ENCODE results near the gene EPHB3. TPM values are rescaled to one million over a fixed set of nuclear protein-coding genes. Genes with fewer than 3 reads are reported as not detected.

The EPHB3 gene
- total and polyA plus RNA-seq, 4 donors: 0.14 to 1.8 (median 0.67) TPM

GRCh38 chr3:184526088-184526433 lies 35.5 kb upstream of the EPHB3 start:
- no peak for TF ChIP-seq FOXA2 (IDR thresholded peaks at IDR 0.05)
- no peak for TF ChIP-seq HNF4G (IDR thresholded peaks at IDR 0.05)
- no peak for TF ChIP-seq REST (IDR thresholded peaks at IDR 0.05)
- TF ChIP-seq ZBTB33 (IDR thresholded peaks at IDR 0.05): no peak
- no peak for TF ChIP-seq RAD21 (IDR thresholded peaks at IDR 0.05)
- no peak for TF ChIP-seq CTCF (IDR thresholded peaks at IDR 0.05; ENCODE audit: low read depth, low read length, missing input control)
- TF ChIP-seq FOXA1 (IDR thresholded peaks at IDR 0.05): no peak
- H3K27ac ChIP-seq (ENCODE audit: low read depth in 1 of 2, low read length in 2 of 2): no peak overlapping the region
- no peak overlapping the region for H3K9ac ChIP-seq (ENCODE audit: low read depth in 1 of 2, low read length in 2 of 2)
- H3K9me3 ChIP-seq (ENCODE audit: control insufficient read depth in 4 of 4, low read length in 3 of 4): no peaks in the 10 kb centered on the region
- H3K4me1 ChIP-seq (ENCODE audit: control insufficient read depth in 4 of 4, insufficient read depth in 4 of 4, low read length in 3 of 4): peaks cover 3 to 15% (median 7%) of the 10 kb centered on the region in 4 donors
- 18% methylated on average over 12 of the region's 12 CpGs for WGBS
- H3K27me3 ChIP-seq (ENCODE audit: control insufficient read depth in 4 of 4, insufficient read depth in 4 of 4, low read length in 3 of 4): peaks cover 0 to 4% (median 0%) of the 10 kb centered on the region in 4 donors
- no peaks in the 10 kb centered on the region for H3K36me3 ChIP-seq (ENCODE audit: control insufficient read depth in 4 of 4, insufficient read depth in 3 of 4, low read depth in 1 of 4, low read length in 3 of 4)
- no peak for DNase-seq (ENCODE audit: low spot score)
- peak overlapping the region in 1 of 3 donors; percentile 54 for H3K4me3 ChIP-seq (ENCODE audit: low read depth in 1 of 3, low read length in 3 of 3)

- Histone ChIP-seq H3K9ac (ENCODE audit: low read depth in 1 of 2, low read length in 2 of 2) (no peak overlapping the region), H3K27me3 (ENCODE audit: control insufficient read depth in 4 of 4, insufficient read depth in 4 of 4, low read length in 3 of 4) (peaks cover 0 to 10% (median 1%) of the 10 kb centered on the region in 4 donors), H3K36me3 (ENCODE audit: control insufficient read depth in 4 of 4, insufficient read depth in 3 of 4, low read depth in 1 of 4, low read length in 3 of 4) (no peaks in the 10 kb centered on the region), H3K9me3 (ENCODE audit: control insufficient read depth in 4 of 4, low read length in 3 of 4) (no peaks in the 10 kb centered on the region), H3K27ac (ENCODE audit: low read depth in 1 of 2, low read length in 2 of 2) (no peak overlapping the region), H3K4me1 (ENCODE audit: control insufficient read depth in 4 of 4, insufficient read depth in 4 of 4, low read length in 3 of 4) (no peaks in the 10 kb centered on the region), H3K4me3 (ENCODE audit: low read depth in 1 of 3, low read length in 3 of 3) (no peak overlapping the region)
- no peak for DNase-seq (ENCODE audit: low spot score)
- no peak for TF ChIP-seq NR2F2 (IDR thresholded peaks at IDR 0.05)
- 60% methylated on average over 8 of the region's 8 CpGs for WGBS
These were observed 29.8 kb upstream of the EPHB3 start for GRCh38 chr3:184531626-184532280.
